GM19463 (cell line): ENCODE data around the gene GREB1L.

Source experiments
- ATAC-seq: cut with Tn5 transposase; IDR thresholded peaks from one replicate; pipeline ENCODE4 v1.9.1; 2021; ENCODE audit warnings: mild to moderate bottlenecking, moderate library complexity; ENCODE audit not compliant: unreplicated experiment

GREB1L gene

GRCh38 chr18:21548647-21549046 lies 306.6 kb downstream of the GREB1L start:
- ATAC-seq: no peak

- no peak for ATAC-seq
These were observed 308.5 kb downstream of the GREB1L start for GRCh38 chr18:21550510-21550970.

GRCh38 chr18:21557607-21558253 lies 315.7 kb downstream of the GREB1L start:
- no peak for ATAC-seq

DNA sequence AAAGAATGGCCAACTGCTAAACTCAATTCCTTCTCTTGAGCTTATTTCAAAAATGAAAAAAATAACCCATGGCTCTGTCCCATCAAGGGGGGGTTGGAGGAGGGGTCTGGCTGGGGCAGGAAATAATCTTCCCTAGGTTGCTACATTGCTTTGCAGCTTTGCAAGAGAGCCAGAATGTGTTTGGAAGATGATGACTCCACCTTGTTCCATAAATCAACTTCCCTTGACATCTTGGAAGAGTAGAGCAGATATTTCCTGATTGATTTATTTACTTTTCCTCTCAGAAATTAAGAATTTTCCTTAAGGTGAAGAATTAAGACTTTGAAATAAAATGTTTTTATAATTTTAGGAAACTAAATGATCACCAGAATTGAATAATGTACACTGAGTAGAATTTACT lies 317.2 kb downstream of the GREB1L start:
- ATAC-seq: no peak

DNA sequence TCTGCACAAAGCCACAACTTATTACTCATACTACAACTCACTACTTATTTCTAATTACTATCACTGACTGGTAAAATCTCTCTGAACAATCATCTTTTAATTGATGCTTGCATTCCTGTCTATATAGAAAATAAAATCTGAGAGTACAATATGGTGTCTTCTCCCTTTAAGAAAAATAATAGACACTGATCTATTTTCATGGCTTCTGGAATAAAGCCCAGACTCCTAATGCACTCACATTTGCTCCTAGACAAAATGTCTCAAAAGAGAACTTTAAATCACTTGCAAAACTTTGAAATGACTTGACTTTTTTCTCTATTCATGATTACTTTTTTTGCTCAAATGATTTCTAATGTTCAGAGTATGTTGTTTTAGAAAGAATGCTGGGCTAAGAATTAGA lies 329.7 kb downstream of the GREB1L start:
- ATAC-seq: no peak
